Duodenal mucosa (tissue), 2 donors: ENCODE measurements around the gene TLK1.

Experiments used
- H3K27ac ChIP-seq: one replicate; pipeline ENCODE4 v1.7.0; 2013; ENCODE audit warnings: low read depth, low read length
- H3K27me3 ChIP-seq, 2 donors: one replicate each; pipeline ENCODE4 v1.7.0; 2013; ENCODE audit warnings: low read length in 2 of 2, control low read depth in 1 of 2; ENCODE audit not compliant: insufficient read depth in 2 of 2, control insufficient read depth in 1 of 2
- H3K36me3 ChIP-seq, 2 donors: one replicate each; pipeline ENCODE4 v1.7.0; 2013; ENCODE audit warnings: low read length in 2 of 2, control low read depth in 1 of 2; ENCODE audit not compliant: insufficient read depth in 2 of 2, control insufficient read depth in 1 of 2
- H3K4me1 ChIP-seq, 2 donors: one replicate each; pipeline ENCODE4 v1.7.0; 2013; ENCODE audit warnings: low read length in 2 of 2, control low read depth in 1 of 2; ENCODE audit not compliant: insufficient read depth in 2 of 2, control insufficient read depth in 1 of 2
- H3K4me3 ChIP-seq, 2 donors: one replicate each; pipeline ENCODE4 v1.7.0; 2013; ENCODE audit warnings: low read length in 2 of 2, low read depth in 1 of 2
- H3K9ac ChIP-seq, 2 donors: one replicate each; pipeline ENCODE4 v1.7.0; 2013; ENCODE audit warnings: low read length in 2 of 2, low read depth in 1 of 2
- H3K9me3 ChIP-seq, 2 donors: one replicate each; pipeline ENCODE4 v1.7.0; 2013; ENCODE audit warnings: low read length in 2 of 2, control low read depth in 1 of 2; ENCODE audit not compliant: control insufficient read depth in 1 of 2

The TLK1 gene

DNA sequence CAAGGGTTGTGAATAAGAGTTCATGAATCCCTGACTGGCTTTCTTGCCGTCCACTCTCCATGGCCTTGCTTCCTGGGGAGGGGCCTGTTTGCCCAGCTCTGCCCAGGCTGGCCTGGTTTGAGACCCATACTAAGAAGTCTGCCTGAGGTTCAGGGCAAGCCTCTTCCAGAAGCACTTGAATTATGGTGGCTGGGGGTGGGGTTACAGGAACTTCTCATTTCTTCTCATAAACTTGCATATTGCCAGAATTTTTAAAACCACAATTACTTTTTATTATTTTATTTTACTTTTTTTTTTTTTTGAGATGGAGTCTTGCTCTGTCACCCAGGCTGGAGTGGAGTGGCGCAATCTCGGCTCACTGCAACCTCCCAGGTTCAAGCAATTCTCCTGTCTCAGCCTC lies 189.6 kb downstream of the TLK1 start:
- H3K27ac ChIP-seq = no peak overlapping the region
- H3K9me3 ChIP-seq = no peaks in the 10 kb centered on the region
- no peaks in the 10 kb centered on the region for H3K27me3 ChIP-seq
- H3K4me1 ChIP-seq = peaks cover 15 to 18% of the 10 kb centered on the region in 2 donors
- H3K9ac ChIP-seq = no peak overlapping the region
- peaks cover 21 to 25% of the 10 kb centered on the region in 2 donors for H3K36me3 ChIP-seq
- no peak overlapping the region for H3K4me3 ChIP-seq

DNA sequence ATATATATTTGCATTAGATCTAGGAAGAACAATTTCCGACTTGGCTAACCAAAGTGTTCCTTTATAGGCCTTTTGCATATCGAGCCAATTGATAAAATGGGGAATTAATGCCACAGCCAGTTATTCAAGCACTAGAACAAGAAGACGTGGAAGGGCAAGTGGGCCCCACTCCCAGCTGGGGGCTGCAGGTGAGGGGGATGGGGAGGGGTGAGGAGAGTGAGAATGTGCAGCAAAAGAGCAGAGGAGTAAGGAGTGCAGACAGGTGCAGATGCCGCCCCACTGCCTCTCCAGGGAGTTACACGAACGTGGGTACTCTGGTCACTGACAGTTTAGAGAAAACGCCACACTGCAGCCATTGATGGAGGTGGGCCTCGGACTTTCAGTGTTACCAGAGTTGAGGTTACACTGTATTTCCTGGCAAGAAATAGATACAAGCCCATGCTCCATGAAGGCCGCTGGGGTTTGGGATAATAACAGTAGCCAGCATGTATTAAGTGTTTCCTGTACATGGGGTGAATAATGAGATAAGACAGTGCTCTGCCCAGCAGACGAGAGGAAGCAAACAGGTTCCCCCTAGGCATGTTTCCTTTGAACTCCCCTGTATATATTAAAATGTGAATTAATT lies 190.7 kb downstream of the TLK1 start:
- peaks cover 30 to 36% of the 10 kb centered on the region in 2 donors for H3K36me3 ChIP-seq
- H3K9ac ChIP-seq = no peak overlapping the region
- no peaks in the 10 kb centered on the region for H3K27me3 ChIP-seq
- H3K4me1 ChIP-seq = peaks cover 12 to 15% of the 10 kb centered on the region in 2 donors
- no peaks in the 10 kb centered on the region for H3K9me3 ChIP-seq
- no peak overlapping the region for H3K27ac ChIP-seq
- no peak overlapping the region for H3K4me3 ChIP-seq

DNA sequence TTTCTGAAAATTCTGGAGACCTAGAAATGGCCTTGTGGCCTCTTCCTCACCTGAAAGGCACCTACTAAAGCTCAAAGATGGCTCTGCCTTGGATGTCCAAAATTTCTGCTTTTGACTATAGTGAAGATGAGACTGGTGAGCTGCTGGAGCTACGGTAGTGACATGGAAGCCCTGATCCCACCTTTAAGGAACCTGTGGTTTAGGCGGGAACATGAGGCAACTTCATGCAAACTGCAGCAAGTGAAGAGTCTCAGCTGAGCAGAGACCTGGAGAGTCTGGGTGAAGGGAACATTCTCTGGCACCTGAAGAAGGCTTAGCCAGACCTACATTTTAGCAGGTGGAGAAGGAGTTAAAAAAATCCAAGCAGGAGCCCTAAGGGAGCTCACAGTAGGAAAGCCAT lies 191.7 kb downstream of the TLK1 start:
- no peaks in the 10 kb centered on the region for H3K27me3 ChIP-seq
- no peak overlapping the region for H3K27ac ChIP-seq
- H3K4me1 ChIP-seq = peaks cover 8% of the 10 kb centered on the region in 2 donors
- H3K9me3 ChIP-seq = no peaks in the 10 kb centered on the region
- H3K4me3 ChIP-seq = no peak overlapping the region
- H3K9ac ChIP-seq = no peak overlapping the region
- peaks cover 33 to 45% of the 10 kb centered on the region in 2 donors for H3K36me3 ChIP-seq

DNA sequence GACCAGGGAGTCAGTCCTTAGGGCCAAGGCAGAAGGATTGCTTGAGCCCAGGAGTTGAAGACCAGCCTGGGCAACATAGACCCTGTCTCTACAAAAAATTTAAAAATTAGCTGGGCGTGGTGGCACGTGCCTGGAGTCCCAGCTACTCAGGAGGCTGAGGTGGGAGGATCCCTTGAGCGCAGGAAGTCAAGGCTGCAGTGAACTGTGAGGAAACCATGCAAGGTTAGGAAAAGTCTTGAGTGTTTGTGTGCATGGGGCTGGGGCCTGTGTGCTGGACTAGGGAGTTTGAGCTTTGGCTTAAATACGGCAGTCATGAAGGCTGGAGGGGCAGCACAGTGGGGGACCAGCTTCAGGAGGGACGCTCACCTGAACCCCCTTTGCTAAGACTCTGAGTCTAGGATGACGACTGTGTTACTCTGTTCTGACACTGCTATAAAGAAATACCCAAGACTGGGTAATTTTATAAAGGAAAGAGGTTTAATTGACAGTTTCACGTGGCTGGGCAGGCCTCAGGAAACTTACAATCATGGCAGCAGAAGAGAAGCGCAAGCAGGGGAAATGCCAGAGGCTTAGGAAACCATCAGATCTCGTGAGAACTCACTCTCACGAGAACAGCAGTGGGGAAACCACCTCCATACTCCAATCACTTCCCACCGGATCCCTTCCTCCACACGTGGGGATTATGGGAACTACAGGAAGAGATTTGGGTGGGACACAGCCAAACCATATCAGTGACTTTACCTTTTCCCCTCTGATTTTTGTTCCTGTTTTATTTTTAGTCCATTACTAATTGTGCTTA lies 192.3 kb downstream of the TLK1 start:
- Histone ChIP-seq H3K27ac (no peak overlapping the region), H3K4me1 (peaks cover 6 to 7% of the 10 kb centered on the region in 2 donors), H3K36me3 (peaks cover 39 to 51% of the 10 kb centered on the region in 2 donors), H3K9me3 (no peaks in the 10 kb centered on the region), H3K9ac (no peak overlapping the region), H3K4me3 (no peak overlapping the region), H3K27me3 (no peaks in the 10 kb centered on the region)

DNA sequence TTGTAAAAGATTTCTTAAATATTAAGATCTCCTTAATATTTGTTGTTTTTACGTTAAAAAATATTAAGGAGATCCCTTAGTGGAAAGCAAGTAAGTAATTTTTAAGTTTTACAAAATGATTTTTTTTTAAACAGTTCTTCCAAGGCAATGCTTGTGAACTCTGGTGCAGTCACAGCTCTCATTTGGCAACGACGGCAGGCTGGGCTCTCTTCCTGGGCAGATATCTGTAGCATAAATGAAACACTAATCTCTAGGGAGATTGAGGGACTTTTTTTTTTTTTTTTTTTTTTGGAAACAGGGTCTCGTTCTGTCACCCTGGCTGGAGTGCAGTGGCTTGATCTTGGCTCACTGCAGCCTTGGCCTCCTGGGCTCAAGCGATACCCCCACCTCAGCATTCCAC lies 193.1 kb downstream of the TLK1 start:
- Histone ChIP-seq H3K27ac (no peak overlapping the region), H3K4me1 (peaks cover 0 to 1% of the 10 kb centered on the region in 2 donors), H3K27me3 (no peaks in the 10 kb centered on the region), H3K36me3 (peaks cover 43 to 58% of the 10 kb centered on the region in 2 donors), H3K9me3 (no peaks in the 10 kb centered on the region), H3K4me3 (no peak overlapping the region), H3K9ac (no peak overlapping the region)

DNA sequence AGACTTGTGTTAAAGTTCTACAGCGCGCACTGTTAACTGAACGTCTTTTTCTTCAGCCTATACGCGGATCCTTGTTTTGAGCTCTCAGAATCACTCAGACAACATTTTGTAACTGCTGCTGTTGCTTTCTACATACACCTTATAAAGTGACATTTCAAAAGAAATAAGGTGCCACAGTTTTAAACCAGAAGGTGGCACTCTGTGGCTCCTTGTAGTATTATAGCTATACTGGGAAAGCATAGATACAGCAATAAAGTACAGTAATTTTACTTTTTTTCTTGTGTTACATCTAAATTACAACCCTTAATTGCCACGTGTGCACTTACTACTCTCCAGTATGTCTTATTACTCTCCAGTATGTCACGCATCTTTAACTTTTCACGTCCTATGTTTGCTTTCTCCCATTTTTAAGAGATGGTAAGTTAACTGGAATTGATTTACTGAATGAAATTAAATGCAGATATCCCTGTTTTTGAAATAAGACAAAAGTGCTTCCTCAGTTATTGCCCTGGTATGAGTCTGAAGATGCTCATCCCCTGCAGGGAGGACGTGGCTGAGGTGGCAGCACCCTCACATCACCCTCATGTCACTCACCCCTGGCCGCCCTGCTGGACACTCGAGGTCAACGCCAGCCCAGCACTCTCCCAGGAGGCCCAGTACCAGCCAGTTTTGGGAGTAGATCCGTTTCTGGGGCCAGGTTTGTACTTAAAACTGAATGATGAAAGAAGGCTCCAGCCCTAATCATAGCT lies 193.9 kb downstream of the TLK1 start:
- Histone ChIP-seq H3K4me1 (no peaks in the 10 kb centered on the region), H3K4me3 (no peak overlapping the region), H3K9ac (no peak overlapping the region), H3K9me3 (no peaks in the 10 kb centered on the region), H3K27ac (no peak overlapping the region), H3K36me3 (peaks cover 43 to 65% of the 10 kb centered on the region in 2 donors), H3K27me3 (no peaks in the 10 kb centered on the region)

DNA sequence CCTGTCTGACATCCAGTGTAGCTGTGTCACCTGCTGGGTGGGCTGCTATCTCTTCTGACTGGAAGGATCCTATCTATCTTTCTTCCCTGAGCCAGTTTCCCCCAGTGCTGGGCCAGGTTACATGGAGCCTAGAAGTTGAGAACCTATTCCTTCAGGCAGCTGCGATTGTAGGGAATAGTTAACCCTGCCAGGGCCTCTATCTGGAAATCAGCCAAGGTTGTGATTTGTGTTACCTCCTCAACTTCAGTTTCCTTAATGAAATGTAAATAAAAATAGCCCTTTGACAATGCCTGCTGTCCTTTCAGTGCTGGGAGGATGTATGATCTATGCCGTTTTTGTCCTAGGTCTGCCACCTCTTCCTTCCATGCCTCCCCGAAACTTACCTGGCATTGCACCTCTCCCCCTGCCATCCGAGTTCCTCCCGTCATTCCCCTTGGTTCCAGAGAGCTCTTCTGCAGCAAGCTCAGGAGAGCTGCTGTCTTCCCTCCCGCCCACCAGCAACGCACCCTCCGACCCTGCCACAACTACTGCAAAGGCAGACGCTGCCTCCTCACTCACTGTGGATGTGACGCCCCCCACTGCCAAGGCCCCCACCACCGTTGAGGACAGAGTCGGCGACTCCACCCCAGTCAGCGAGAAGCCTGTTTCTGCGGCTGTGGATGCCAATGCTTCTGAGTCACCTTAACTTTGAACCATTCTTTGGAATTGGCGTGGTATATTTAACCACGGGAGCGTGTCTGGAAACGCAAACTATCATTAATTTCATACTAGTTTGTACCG lies 195.1 kb downstream of the TLK1 start:
- no peaks in the 10 kb centered on the region for H3K27me3 ChIP-seq
- H3K9me3 ChIP-seq = no peaks in the 10 kb centered on the region
- no peak overlapping the region for H3K27ac ChIP-seq
- no peak overlapping the region for H3K9ac ChIP-seq
- H3K36me3 ChIP-seq = peaks cover 54 to 77% of the 10 kb centered on the region in 2 donors
- no peak overlapping the region for H3K4me3 ChIP-seq
- no peaks in the 10 kb centered on the region for H3K4me1 ChIP-seq

DNA sequence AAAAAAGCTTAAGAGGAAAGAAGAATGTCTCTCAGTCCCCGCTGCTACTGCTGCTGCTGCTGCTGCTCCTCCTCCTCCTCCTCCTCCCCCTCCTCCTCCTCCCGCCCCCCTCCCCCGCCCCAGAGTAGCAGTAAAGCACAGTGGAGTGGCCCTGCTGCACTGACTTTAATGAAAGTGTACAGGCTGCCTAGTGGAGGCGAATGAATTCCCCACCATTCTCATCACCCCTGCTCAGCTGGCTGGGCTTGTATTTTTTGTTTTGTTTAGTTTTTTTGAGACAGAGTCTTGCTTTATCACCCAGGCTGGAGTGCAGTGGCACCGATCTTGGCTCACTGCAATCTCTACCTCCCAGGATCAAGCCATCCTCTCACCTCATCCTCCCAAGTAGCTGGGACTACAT lies 197.3 kb downstream of the TLK1 start:
- Histone ChIP-seq H3K4me1 (no peaks in the 10 kb centered on the region), H3K9ac (no peak overlapping the region), H3K36me3 (peaks cover 61 to 88% of the 10 kb centered on the region in 2 donors), H3K4me3 (no peak overlapping the region), H3K27ac (no peak overlapping the region), H3K27me3 (no peaks in the 10 kb centered on the region), H3K9me3 (no peaks in the 10 kb centered on the region)

DNA sequence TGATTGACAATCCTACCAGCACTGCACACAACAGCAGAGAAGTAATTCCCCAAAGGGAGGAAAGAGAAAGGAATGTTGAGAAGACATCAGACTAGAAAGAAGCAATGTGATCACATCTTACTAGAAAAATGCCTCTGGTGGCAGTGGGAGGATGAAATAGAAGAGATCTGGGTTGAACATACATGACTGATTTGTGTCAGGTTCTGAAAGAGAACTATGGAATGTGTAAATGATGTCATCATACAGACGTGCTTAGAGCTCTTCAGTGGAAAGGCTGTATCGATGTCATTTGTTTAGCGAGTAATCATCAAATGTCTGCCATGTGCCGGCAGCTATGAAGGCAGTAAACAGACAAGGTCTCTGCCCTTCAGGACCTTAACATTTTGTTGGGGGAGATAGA lies 206.8 kb downstream of the TLK1 start:
- peaks cover 54 to 94% of the 10 kb centered on the region in 2 donors for H3K36me3 ChIP-seq
- H3K9me3 ChIP-seq = no peaks in the 10 kb centered on the region
- no peak overlapping the region for H3K27ac ChIP-seq
- H3K9ac ChIP-seq = no peak overlapping the region
- H3K27me3 ChIP-seq = no peaks in the 10 kb centered on the region
- no peak overlapping the region for H3K4me3 ChIP-seq
- no peaks in the 10 kb centered on the region for H3K4me1 ChIP-seq
